Measurements from ENCODE around the gene CTIF.

DNA sequence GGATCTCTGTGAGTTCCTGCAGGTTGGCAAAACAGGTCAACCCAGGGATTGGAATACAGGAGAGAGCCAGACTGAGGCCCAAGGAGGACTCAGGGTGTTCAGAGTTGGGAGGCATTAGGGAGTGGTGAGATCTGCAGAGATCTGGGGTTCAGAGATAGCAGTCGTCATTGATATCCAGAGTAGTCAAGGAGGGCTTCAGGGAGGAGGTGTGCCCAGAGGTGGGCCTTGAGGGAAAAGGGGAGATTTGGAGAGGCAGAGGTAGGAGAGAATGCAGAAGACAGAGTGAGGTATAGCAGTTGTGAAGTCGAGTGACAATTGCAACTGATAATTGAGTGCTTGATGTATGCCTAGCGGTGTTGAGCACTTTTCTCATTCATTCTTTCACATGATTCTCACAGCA is 70.3 kb downstream of the CTIF start:
- TF ChIP-seq POLR2AphosphoS5 (IDR thresholded peaks at IDR 0.05; ENCODE audit: borderline replicate concordance, low read depth, low read length) (no peak), EZH2 (IDR thresholded peaks at IDR 0.05) (no peak)
